KBM-7 (cell line): ENCODE data around the gene PRKACA.
"Not testable (repeated sequence)": the region's sequence is repeated elsewhere in the genome, so short reads cannot be mapped to it uniquely, and the experiment has no call there.

ENCODE experiments used
- DNase-seq: peaks from one replicate; pipeline ENCODE4 v3.0.0-alpha.2; 2015
- in situ Hi-C: fragments of 300-500 bp; cut with MboI; formaldehyde crosslinking; loops from 2 replicates; pipeline ENCODE4 v1.14.3; 2020; ENCODE audit warnings: low sequenced_read_pairs, low pct_unique_long_range_greater_than_20kb, mixed read lengths

The PRKACA gene

DNA sequence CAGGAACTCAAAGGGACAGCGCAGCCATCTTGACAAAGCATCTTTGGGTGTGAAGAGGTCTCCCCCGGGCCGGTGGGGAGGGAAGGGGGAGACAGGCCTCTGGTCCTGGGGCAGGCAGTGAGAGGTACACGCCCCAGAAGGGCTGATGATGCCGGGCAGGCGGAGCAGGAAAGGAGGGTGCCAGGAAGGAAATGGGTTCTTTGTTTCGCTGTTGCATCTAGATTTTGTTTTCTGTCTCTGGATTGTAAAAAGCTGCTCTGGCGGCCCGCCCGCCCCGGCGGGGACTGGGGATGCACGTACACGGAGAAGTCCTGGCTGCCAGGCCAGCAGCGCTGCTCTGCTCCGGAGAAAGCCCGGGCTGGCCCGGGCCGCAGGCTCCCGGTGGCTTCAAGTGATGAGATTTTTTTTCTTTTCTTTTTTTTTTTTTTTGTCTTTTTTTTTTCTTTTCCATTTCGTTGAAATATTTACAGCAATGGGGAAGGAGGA, 32.0 kb upstream of the PRKACA start:
- no peak for DNase-seq
- in situ Hi-C loops: no loop called here

DNA sequence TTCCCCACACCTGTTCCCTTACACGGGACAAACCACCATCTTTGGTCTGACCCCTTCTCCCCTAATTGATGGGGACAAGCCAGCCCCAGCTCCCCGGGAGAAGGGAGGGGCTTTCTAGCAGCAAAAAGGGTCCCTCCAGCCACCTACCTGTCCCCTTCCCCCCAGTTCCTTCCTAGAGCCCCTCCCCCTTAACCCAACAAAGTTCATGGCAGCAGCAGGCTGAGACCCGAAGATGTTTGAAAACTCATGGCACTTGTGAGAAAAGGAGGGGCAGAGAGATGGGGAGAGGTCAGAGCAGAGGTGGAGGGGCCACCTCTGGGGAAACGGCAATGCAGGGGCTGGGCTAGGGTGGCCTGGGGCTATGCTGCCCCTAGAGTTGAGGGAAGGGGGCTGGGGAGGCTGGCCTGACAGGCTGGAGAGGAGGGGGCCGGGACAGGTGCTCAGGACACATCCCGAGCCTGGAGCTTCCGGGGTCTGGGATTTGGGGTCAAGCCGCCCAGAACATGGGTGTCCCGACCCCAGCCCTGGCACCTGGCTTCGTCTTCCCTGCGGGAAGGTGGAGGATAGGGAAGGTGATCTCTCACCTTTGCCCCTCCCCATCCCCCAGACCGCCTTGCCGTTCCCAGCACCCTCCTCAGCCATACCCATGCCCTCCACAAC, 31.3 kb upstream of the PRKACA start:
- in situ Hi-C loops: no loop called here
- DNase-seq: no peak

DNA sequence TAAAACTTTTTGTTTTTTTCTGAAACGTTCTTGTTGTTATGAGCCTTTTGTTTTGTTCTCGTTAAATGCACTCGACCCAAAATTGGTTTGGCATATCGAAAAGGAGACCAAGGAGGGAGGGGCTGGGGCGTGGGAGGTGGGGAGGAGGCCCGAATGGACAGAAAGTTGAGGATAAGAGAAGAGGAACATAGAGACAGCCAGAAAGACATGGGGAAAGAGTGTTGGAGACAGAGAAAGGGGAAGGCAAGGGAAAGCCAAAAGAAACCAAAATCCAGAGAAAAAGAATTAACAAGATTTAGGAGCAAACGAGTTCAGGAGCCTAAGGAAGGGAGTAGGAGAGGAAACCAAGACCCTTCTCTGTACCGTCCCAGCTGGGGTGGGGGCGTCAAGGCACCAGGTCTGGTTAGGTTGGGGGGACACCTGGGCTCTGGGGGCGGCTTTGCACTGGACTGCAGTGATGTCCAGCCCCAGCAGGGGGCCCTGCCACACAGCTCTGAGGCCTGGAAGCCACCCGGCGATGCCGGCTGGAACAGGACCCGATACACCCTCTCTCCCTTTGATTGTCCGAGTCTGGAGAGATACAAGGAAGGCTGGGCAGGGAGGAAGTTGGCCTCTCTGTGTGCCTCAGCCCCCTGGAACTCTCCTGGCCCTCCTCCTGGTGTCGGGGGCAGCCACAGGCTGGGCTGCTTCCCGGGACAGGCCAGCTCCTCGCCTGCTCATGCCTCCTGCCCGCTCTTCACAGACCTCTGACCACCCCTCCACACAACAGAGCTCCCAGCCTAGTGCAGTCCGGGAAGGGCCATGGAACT, 30.4 kb upstream of the PRKACA start:
- DNase-seq: peak; percentile 56
- in situ Hi-C loops: no loop called here

DNA sequence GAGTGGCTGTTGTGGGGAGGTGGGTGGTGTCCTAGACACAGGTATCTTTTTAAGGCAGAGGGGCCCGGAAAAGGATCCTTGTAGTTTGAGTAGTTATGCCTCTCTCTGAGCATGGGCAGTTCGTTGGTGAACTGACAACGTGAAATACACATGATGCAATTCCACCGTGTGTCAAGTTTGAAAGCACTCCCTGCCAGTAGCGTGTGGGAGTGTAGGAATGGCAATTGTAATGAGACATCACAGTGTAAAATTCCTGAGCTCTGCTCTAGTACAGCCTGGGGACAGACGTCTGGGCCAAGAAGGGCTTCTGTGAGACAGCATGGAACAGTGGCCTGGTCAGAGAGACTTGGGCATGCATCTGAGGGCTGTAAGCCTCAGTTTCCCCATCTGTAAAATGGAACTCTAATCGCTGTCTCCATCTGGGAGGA, 29.2 kb upstream of the PRKACA start:
- peak; percentile 34 for DNase-seq
- in situ Hi-C loops: no loop called here

DNA sequence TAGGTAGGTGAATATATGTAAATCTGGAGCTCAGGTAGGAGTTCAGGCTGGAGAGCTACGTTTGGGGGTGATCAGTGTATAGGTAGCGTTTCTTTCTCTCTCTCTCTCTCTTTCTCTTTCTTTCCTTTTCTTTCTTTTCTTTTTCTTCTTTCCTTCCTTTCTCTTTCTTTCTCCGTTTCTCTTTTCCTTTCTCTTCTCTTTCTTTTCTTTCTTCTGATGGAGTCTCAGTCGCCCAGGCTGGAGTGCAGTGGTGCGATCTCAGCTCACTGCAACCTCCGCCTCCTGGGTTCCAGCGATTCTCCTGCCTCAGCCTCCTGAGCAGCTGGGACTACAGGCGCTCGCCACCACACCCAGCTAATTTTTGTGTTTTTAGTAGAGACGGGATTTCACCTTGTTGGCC, 28.6 kb upstream of the PRKACA start:
- in situ Hi-C loops, DNase-seq: not testable (repeated sequence)

DNA sequence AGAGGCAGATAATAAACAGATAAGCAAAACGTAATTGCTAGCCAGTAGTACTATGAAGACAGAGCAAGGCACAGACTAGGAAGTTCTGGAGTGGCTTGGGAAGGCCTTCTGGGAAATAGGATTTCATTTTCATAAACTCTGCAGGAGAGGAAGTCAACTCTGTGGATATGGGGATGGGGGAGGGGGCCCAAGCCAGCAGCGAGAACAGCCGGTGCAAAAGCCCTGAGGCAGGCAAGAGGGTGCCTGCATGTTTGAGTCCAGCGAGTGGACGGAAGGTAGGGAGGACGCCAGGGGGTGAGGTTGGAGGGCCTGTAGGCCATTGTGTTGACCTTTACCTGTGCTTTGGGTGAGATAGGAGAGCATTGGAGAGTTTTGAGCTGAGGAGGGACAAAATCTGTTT, 27.8 kb upstream of the PRKACA start:
- no peak for DNase-seq
- in situ Hi-C loops: no loop called here

DNA sequence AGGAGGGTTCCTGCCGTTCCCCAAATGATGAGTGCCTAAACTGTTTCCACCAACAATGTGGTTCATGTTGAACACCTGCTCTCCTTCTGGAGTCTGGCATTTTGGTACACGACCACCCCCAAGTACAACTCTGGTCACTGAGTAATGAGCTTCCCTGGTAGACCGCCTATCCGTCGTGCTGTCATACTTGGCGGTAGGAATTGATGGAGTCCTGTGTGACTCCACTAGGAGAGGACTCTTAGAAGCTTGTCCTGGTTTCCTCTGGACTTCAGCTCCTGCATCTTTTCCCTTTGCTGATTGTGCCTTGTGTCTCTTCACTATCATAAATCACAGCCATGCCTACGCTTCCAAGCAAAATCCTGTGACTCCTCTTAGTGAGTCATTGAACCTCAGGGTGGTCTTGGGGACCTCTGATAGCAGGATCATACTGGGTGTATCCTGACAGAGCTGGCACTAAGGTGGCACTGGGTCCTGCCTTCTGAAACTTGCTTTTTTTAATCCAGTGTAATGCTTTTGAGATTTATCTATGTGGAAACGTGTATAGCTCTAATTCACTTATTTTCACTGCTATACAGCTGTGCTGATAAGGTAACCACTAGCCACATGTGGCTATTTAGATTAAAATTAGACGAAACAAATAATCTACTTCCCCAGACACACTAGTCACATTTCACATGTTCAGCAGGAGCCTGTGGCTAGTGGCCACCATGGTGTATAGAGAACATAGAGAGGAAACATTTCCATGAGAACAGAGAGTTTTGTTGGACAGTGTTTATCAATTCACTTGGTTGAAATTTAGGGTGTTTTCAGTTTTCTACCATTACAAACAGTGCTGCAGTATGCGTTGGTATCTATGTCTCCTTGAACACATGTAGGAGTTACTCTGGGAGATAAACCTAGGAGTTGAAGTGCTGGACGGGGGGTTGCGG, 25.0 kb upstream of the PRKACA start:
- in situ Hi-C loops: no loop called here
- no peak for DNase-seq

DNA sequence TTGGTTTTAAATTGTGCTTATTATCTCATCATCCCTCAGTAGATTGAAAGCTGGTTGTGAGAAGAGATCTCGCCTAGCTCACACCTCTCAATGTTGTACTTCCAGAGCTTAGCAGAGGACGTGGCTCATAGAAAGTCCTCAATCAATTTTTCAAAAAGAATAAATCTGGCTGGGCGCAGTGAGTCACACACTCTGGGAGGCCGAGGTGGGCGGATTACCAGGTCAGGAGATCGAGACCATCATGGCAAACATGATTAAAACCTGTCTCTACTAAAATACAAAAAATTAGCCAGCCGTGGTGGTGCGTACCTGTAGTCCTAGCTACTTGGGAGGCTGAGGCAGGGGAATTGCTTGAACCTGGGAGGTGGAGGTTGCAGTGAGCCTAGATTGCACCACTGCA, 23.5 kb upstream of the PRKACA start:
- in situ Hi-C loops: no loop called here
- DNase-seq: no peak

DNA sequence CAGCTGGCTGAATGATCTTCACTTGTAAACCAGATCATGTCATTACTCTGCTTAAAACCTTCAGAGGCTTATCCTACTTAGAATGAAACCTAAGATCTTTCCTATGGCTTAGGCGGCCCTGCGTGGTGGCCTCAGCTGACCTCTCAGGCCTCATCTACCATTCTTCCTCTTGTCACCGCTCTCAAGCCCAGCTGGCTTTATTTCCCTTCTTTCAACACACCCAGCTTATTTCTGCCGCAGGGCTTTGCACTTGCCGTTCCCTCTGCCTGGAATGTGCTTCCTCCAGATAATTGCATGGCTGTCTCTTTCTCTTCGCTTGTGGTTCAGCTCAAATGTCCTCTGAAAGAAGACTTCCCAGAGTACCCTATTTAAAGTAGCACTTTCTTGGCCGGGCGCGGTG, 22.4 kb upstream of the PRKACA start:
- in situ Hi-C loops: no loop called here
- DNase-seq: peak; percentile 80

DNA sequence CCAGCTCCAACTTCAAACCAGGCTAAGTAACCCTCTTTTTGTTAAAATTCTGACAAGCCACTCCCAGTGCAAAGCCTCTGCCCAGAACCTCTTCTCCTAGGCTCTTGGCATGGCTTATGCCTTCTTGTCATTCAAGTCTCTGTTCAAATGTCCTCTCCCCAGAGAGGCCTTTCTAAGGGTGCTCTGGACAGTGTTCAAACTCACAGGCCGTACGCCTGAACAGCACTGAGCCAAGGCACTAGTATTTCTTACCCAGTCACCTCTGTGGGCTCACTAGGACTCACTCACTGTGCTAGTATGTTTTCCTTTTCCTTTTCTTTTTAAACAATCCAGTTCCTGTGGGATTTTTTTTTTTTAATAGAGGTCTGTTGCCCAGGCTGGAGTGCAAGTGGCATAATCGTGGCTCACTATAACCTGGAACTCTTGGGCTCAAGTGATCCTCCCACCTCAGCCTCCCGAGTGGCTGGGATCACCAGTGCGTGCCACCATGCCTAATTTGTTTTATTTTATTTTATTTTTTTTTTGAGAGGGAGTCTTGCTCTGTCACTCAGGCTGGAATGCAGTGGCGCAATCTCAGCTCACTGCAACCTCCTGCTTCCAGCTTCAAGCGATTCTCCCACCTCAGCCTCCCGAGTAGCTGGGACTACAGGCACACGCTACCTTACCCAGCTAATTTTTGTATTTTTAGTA, 21.2 kb upstream of the PRKACA start:
- no peak for DNase-seq
- in situ Hi-C loops: no loop called here

DNA sequence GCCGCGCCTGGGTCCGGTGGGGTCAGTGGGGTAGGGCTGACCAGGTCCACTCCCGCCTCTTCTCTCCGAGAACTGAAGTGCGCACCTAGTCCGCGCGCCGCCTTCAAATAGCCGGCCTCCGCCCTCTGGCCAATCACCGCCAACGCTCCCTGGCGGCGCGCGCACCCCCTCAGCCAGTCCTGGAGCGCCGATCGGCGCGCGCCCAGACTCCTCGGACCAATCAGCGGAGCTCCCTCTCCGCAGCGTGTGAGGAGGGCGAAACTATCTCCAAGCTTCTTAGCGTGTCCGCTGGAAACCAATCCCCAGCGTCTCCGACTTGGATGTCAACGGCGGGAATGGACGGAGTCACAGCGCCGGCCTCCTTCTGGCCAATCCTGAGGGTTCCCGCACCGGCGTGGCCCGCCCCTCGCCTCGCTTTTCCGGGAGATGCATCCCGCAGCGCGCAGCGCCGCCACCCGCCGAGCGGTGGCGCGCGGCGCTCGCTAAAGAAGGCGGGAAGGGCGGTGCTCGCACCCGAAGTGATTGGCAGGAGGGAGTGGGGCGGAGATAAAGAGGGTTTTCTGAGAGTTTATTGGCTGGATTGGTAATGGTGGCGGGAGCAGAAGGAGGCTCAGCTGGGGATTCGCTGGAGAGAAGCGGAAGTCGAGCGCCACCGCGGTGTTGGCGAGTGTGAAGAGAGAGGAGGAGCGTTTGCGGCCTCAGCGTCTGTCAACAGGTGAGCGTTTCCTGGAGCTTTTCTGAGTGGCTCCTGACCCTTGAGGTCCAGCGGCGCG, 19.1 kb upstream of the PRKACA start, which contains the start of gene ASF1B:
ASF1B (minus strand) TSS at position 81 of the 773 bp plus-strand sequence. CDS start 133 bp downstream, outside the sequence.
- in situ Hi-C loops: no loop called here

DNA sequence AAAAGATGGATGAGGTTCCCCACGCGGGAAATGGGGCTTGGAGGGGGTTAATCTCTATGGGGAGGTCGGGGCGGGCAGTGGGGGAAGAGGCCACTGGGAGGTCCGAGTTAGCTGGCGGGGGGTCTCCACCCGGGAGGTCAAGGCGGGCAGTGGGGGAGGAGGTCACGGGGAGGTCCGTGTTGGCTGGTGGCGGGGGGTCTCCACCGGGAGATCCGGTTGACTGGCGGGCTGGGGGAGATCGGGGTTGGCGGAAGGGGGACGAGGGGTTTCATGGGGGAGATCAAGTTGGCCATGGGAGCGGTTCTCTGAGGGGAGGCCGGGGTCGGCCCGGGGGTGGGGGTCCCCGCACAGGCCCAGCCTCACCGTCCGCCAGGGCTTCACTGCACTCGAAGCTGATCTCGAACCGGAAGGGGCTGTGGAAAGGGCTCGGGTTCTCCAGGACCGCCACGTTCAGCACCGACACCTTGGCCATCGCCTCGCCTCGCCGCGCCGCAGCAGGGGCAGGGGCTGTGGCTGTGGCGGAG, 18.5 kb upstream of the PRKACA start:
- DNase-seq: no peak
- in situ Hi-C loops: no loop called here

More for the DNA sequence above, 19.1 kb upstream of the PRKACA start, which contains the start of gene ASF1B:
- peak; percentile 100 for DNase-seq

DNA sequence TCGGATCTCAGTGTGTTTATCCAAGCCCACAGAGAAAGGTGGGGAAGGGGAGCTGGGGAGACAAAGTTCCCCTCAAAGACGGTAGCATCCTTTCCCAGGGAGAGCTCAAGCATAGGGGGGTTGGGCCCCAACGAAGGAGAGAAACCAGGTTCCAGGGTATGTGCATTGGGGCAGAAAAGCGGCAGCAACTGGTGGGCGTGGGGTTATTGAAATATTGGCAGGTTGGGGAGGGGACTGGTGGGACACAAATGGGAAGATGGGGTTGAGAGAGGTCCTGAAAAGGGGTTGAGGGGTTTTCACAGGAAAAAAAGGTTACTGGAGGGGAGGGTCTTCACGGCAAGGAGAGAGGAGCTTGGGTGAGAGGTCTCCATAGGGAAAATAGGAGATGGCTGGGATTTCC, 17.8 kb upstream of the PRKACA start:
- in situ Hi-C loops: no loop called here
- DNase-seq: no peak

DNA sequence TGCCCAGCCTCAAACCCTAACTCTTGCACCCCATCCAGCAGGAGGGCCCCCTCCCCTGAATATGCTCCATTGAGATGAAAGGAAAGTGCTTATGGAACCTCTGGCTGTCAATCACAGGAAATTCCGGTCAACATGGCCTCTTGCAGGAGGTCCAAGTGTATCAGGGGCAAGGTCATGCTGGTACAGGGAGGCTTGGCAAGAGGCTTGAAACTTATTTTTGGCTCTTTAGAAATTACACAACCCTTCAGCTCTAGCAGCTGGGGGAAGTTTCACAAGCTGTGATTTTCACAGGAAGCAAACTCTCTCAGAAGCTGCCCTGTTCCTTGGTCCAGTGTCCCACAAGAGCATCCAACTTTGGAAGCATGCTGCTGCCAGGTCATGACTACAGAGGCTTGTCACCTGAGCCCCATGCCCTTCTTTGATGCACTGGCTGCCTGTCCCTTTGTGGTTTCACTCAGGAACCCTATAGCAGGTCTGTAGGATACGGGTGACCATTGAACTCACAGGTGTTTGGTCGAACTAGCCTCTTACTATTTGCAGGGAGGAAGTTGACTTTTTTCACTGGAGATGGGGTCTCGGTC, 10.5 kb upstream of the PRKACA start:
- in situ Hi-C loops: no loop called here
- DNase-seq: no peak

DNA sequence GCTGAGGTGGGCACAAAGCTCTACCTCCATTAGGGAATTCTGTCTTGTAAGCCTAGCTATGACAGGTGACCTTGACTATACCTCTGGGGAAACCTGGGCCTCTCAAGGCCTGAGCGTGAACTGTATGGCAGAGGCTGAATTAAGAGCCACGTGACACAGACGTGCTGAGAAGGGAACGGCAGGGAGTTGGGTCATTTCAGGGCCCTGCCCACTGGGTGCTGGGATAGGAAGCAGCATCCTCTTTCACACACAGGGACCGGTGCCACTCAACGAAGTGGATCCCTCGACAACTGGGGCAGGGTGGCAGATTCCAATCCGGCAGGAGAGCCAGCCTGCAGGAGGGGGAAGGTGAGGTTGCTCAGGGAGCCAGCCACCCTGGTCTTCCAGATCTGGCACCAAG, 9.6 kb upstream of the PRKACA start:
- in situ Hi-C loops: no loop called here
- no peak for DNase-seq

DNA sequence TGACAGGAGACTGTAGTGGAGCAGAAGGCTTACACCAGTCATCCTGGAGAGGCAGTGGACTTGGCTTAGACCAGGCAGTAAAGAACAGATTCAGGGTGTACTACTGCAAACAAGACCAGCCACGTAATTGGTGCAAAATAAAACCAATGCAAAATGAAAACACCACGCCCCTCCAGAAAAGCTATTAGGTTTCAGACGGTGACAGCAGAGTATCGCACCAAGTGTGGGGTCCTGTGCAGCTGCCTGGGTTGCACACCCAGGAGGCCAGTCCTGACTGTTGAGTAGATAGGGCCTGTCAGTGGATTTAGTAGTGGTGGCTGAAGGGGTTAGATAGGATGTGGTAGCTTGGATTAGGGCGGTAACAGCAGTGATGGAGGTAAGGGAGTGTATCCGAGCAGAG, 5.4 kb upstream of the PRKACA start:
- DNase-seq: no peak
- in situ Hi-C loops: no loop called here

DNA sequence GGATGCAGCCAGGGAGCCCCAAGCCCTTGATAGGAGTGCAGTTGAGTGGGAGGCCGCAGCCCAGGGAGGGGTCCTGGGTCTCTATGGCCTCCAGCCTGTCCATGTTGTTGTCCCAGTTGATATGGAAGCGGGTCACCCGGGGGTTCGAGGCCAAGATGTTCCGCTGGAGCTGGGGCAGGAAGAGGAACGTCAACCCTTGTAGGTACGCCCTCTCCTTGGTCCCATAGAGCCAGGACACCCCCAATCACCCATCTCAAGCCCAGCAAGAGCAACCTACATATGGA, 2.9 kb upstream of the PRKACA start:
- no peak for DNase-seq
- in situ Hi-C loops: no loop called here
